ENCODE results near the gene CFAP65. TPM values are rescaled to one million over a fixed set of nuclear protein-coding genes. Genes with fewer than 3 reads are reported as not detected.

Gene CFAP65
- total and polyA plus RNA-seq, 9 donors: 0.05 to 0.54 TPM; not detected in 7

DNA sequence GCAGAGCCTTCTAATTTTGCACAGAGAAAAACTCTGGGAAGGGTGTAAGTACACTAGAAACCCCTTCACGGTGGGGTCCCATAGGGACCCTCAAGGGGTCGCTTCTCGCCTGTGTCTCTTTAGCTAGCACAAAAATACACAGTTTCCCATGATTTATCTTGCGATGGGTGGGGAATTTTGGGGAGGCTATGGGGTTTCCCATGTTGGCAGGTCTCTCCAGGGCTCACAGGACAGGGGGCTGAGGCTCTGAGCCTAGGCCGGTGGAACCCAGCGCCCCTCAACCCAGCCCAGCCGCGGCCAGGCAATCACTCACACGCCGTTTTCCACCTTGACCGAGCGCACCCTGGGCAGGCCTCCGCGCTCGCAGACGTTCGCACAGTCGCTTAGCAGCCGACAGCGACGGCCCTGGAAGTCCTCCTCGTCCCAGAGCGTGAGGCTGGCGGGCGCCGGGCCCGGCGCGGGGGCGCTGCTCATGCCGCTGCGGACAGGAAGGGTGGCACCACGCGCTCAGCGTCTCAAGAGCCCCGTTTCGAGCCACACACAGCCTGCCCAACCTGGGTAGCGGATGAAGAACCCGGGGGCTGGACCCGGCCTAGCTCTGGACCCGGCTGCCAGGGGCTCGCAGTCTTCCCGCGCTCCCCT lies 48.5 kb downstream of the CFAP65 start:
- under 1% methylated on average over 40 of the region's 44 CpGs for WGBS (ENCODE audit: insufficient coverage)
- DNase-seq: no peak
- Histone ChIP-seq H3K27me3 (ENCODE audit: control insufficient read depth, insufficient read depth, low read length) (peaks cover 100% of the 10 kb centered on the region), H3K4me1 (ENCODE audit: control insufficient read depth, insufficient read depth, low read length) (peaks cover 36% of the 10 kb centered on the region), H3K27ac (ENCODE audit: low read length) (no peak overlapping the region), H3K4me3 (ENCODE audit: low read length) (no peak overlapping the region), H3K9me3 (replicated peaks; ENCODE audit: control insufficient read depth, low read depth, low read length) (no peaks in the 10 kb centered on the region), H3K36me3 (ENCODE audit: control insufficient read depth, insufficient read depth, low read length) (no peaks in the 10 kb centered on the region)

DNA sequence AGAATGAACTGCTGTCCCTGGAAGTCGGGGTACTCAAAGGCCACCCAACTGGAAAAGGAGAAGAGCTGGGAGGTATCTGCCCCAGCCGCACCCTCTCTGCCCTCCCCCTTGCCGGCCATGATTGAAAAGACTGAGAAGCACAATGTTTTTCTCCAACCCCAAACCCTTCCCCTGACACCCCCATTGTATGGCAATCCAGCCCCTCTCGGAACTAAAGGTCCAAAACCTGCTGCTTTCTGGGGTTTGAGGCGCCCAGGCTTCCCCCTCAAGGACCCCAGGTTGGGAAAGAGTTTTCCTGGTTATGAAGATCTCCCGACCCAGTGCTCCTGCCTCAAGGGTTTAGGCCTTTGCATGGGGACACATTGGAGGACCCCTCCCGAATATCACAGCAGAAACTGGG lies 49.1 kb downstream of the CFAP65 start:
- Histone ChIP-seq H3K27ac (ENCODE audit: low read length) (no peak overlapping the region), H3K36me3 (ENCODE audit: control insufficient read depth, insufficient read depth, low read length) (no peaks in the 10 kb centered on the region), H3K27me3 (ENCODE audit: control insufficient read depth, insufficient read depth, low read length) (peaks cover 100% of the 10 kb centered on the region), H3K4me3 (ENCODE audit: low read length) (no peak overlapping the region), H3K9me3 (replicated peaks; ENCODE audit: control insufficient read depth, low read depth, low read length) (no peaks in the 10 kb centered on the region), H3K4me1 (ENCODE audit: control insufficient read depth, insufficient read depth, low read length) (peaks cover 31% of the 10 kb centered on the region)
- 14% methylated on average over 2 of the region's 7 CpGs for WGBS (ENCODE audit: insufficient coverage)
- no peak for DNase-seq

DNA sequence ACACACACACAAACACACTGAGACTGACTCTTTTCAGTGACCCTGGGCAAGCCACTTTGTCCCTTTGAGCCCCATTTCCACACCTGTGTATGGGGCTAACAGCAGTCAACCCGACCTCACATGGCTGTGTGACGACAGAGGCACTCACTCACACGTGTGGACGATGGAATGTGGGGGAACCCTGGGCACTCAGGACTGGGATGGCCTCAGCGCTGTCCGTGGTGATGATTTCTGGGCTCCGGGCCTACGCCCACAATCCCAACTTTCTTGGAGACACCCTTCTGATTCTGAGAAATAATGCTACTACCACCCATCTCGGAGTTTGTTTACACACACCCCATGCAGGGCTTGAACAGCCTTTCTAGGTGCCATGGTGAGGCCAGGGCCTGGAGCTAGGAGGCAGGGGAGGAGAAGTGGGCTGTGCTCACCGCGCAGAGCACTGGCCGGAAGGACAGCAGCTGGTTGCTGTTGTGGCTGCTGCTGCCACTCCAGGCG lies 49.6 kb downstream of the CFAP65 start:
- 4% methylated on average over 8 of the region's 13 CpGs for WGBS (ENCODE audit: insufficient coverage)

DNA sequence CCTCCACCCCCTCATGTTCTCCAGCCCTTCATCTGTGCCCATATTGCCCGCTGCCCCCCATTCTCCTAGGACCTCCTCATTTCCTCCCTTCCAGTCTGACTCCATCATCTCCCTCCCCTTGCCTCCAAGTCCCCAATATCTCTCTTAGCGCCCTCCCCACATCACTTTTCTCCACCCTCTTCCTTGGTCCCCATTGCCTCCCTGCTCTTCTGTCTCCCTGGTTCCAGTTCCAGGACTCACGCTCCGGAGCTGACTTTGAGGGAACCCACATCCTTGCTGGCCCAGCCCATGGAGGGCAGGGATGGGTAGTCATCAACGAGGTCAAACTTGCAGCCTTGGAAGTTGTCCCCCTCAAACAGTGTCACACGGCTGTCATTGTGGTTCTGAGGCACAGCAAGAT lies 50.7 kb downstream of the CFAP65 start:
- Histone ChIP-seq H3K36me3 (ENCODE audit: control insufficient read depth, insufficient read depth, low read length) (no peaks in the 10 kb centered on the region), H3K4me1 (ENCODE audit: control insufficient read depth, insufficient read depth, low read length) (peaks cover 15% of the 10 kb centered on the region), H3K27ac (ENCODE audit: low read length) (no peak overlapping the region), H3K27me3 (ENCODE audit: control insufficient read depth, insufficient read depth, low read length) (peaks cover 100% of the 10 kb centered on the region), H3K9me3 (replicated peaks; ENCODE audit: control insufficient read depth, low read depth, low read length) (no peaks in the 10 kb centered on the region), H3K4me3 (ENCODE audit: low read length) (no peak overlapping the region)
- DNase-seq: no peak
- 7% methylated on average over 6 of the region's 6 CpGs for WGBS (ENCODE audit: insufficient coverage)

More for the DNA sequence above, 49.6 kb downstream of the CFAP65 start:
- DNase-seq: peak; percentile 22
- H3K27ac ChIP-seq (ENCODE audit: low read length): no peak overlapping the region
- peaks cover 100% of the 10 kb centered on the region for H3K27me3 ChIP-seq (ENCODE audit: control insufficient read depth, insufficient read depth, low read length)
- H3K4me1 ChIP-seq (ENCODE audit: control insufficient read depth, insufficient read depth, low read length): peaks cover 26% of the 10 kb centered on the region
- H3K4me3 ChIP-seq (ENCODE audit: low read length): no peak overlapping the region
- no peaks in the 10 kb centered on the region for H3K36me3 ChIP-seq (ENCODE audit: control insufficient read depth, insufficient read depth, low read length)
- no peaks in the 10 kb centered on the region for H3K9me3 ChIP-seq (replicated peaks; ENCODE audit: control insufficient read depth, low read depth, low read length)

DNA sequence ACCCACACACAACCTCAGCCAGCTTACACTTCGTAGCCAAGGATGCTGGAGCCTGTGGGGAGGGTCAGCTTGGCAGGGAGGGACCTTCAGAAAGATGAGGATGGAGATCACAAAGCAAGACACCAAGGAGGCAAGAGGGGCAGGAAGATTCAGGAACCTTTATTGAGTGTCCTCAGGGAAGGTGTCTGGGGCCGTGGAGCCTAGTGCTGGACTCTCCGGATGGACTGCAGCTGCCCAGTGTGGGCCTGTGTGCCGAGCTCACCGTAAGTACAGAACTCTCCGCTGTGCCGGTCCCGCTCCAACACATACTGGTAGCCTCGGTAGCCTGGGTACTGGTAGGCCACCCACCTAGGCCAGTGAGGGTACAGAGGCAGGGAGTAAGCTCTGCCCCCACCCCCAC lies 51.3 kb downstream of the CFAP65 start:
- Histone ChIP-seq H3K27ac (ENCODE audit: low read length) (no peak overlapping the region), H3K27me3 (ENCODE audit: control insufficient read depth, insufficient read depth, low read length) (peaks cover 100% of the 10 kb centered on the region), H3K4me1 (ENCODE audit: control insufficient read depth, insufficient read depth, low read length) (peaks cover 17% of the 10 kb centered on the region), H3K36me3 (ENCODE audit: control insufficient read depth, insufficient read depth, low read length) (no peaks in the 10 kb centered on the region), H3K9me3 (replicated peaks; ENCODE audit: control insufficient read depth, low read depth, low read length) (no peaks in the 10 kb centered on the region), H3K4me3 (ENCODE audit: low read length) (no peak overlapping the region)
- DNase-seq: no peak
- 6% methylated on average over 4 of the region's 9 CpGs for WGBS (ENCODE audit: insufficient coverage)

DNA sequence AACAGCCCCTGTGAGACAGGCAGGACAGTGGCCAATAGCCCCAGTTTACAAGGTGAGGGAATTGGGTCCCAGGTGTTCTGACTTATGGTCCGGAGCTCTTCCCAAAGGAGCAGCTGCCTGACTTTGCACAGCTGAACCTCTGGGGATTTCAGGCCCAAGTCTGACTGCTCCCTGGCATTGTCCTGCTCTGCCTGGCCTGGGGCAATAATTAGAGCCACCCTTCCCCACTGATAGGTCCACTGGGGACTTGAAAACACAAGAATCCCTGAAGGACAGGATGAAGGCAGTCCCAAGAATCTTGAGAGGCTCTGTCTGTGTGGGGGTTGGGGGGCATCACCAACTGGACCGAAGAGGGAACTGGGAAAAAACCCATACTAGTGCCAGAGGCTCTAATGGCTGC lies 52.7 kb downstream of the CFAP65 start:
- H3K4me1 ChIP-seq (ENCODE audit: control insufficient read depth, insufficient read depth, low read length): peaks cover 25% of the 10 kb centered on the region
- H3K27me3 ChIP-seq (ENCODE audit: control insufficient read depth, insufficient read depth, low read length): peaks cover 100% of the 10 kb centered on the region
- no peak overlapping the region for H3K27ac ChIP-seq (ENCODE audit: low read length)
- H3K9me3 ChIP-seq (replicated peaks; ENCODE audit: control insufficient read depth, low read depth, low read length): no peaks in the 10 kb centered on the region
- no peaks in the 10 kb centered on the region for H3K36me3 ChIP-seq (ENCODE audit: control insufficient read depth, insufficient read depth, low read length)
- 63% methylated on average over 1 of the region's 2 CpGs for WGBS (ENCODE audit: insufficient coverage)
- DNase-seq: no peak
- no peak overlapping the region for H3K4me3 ChIP-seq (ENCODE audit: low read length)

DNA sequence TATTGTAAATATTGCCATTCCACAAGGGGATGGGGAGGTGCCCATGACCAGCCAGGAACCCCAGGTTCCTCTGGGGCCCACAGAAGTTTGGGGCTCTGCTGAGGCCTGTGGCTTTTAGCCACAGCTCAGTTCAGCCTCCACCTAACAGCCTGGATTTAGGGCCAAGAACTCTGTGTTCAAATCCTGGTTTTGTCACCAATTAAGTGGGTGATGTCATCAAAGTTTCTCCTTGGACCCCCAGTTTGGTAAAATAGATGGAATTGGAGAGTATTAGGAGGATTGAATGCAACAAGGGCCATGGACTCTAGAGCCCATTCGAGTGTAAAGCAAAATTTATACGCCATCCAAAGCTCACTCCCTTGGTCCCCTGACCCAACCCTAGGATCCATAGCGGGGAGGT lies 53.2 kb downstream of the CFAP65 start:
- no peak overlapping the region for H3K4me3 ChIP-seq (ENCODE audit: low read length)
- WGBS (ENCODE audit: insufficient coverage): no CpG with 5 or more reads among the region's 3 CpGs
- no peaks in the 10 kb centered on the region for H3K36me3 ChIP-seq (ENCODE audit: control insufficient read depth, insufficient read depth, low read length)
- DNase-seq: no peak
- no peaks in the 10 kb centered on the region for H3K9me3 ChIP-seq (replicated peaks; ENCODE audit: control insufficient read depth, low read depth, low read length)
- H3K4me1 ChIP-seq (ENCODE audit: control insufficient read depth, insufficient read depth, low read length): peaks cover 21% of the 10 kb centered on the region
- H3K27ac ChIP-seq (ENCODE audit: low read length): no peak overlapping the region
- H3K27me3 ChIP-seq (ENCODE audit: control insufficient read depth, insufficient read depth, low read length): peaks cover 100% of the 10 kb centered on the region

DNA sequence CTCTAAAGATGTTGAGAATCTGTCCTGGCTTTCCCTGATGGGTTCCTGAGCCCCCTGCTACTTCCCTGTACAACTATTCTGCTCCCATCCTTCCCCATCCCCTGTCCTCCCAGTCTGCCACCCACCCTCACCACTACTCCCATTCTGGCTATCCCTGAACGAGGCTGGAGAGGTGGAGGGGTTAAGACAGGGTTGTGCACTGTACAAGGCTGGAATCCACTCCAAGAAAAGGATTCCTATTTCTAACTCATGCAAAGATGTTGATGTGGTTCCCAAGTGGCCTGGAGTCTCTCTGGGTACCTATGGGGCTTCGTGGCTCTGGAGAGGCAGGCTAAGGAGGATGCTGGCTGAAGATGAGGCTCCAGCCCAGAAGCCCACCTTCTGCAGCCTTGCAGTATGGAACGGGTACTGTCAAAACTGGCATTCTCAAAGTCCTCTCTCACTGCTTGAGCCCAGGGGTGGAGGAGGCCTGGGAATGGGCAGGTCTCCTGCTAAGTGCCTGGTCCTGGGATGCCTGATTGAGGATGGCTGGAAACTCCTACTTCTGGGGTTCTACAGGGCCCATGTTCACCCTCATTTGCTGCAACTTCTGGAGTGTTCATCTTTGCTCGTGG lies 55.1 kb downstream of the CFAP65 start:
- WGBS (ENCODE audit: insufficient coverage): 39% methylated on average over 3 of the region's 4 CpGs
- H3K27ac ChIP-seq (ENCODE audit: low read length): no peak overlapping the region
- H3K4me3 ChIP-seq (ENCODE audit: low read length): no peak overlapping the region
- no peaks in the 10 kb centered on the region for H3K36me3 ChIP-seq (ENCODE audit: control insufficient read depth, insufficient read depth, low read length)
- peaks cover 98% of the 10 kb centered on the region for H3K27me3 ChIP-seq (ENCODE audit: control insufficient read depth, insufficient read depth, low read length)
- H3K9me3 ChIP-seq (replicated peaks; ENCODE audit: control insufficient read depth, low read depth, low read length): no peaks in the 10 kb centered on the region
- H3K4me1 ChIP-seq (ENCODE audit: control insufficient read depth, insufficient read depth, low read length): peaks cover 33% of the 10 kb centered on the region
- DNase-seq: no peak

DNA sequence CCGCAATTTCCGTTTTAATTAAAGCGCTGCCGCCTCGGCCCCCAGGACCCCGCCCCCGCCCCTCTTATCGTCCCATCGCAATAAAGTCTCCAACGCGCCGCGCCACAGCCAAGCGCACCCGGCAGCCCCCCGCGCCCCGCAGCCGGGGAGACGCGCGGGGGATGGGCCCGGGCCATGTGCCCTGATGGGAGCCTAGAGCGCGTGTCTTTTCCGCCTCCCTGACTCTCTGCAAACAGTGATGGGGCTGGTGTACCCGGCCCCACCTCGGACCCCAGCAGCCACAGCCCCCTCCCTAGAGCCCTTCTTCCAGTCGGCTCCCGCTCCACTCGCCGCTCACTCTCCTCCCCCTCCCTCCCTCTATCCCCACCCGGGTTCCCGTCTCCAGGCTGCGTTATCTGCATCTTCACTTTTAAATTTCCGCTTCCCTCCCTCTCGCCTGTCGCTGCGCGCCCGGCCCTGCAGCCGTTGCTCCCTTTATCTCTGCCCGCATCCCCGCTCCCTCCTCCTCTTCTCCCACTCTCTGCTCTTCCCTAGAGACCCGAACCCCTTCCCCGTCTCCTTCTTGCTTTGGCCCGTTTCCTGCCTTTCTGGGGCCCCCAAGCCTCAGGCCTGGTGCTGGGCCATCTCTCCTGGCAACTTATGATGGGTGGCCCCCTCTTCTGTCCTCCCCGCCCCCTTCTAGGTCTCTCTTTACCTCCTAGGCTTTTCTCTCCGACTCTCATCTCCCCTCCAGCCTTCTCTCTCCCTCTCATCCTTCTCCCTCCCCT lies 55.8 kb downstream of the CFAP65 start:
- Histone ChIP-seq H3K27ac (ENCODE audit: low read length) (no peak overlapping the region), H3K27me3 (ENCODE audit: control insufficient read depth, insufficient read depth, low read length) (peaks cover 98% of the 10 kb centered on the region), H3K4me1 (ENCODE audit: control insufficient read depth, insufficient read depth, low read length) (peaks cover 39% of the 10 kb centered on the region), H3K36me3 (ENCODE audit: control insufficient read depth, insufficient read depth, low read length) (no peaks in the 10 kb centered on the region), H3K4me3 (ENCODE audit: low read length) (no peak overlapping the region), H3K9me3 (replicated peaks; ENCODE audit: control insufficient read depth, low read depth, low read length) (no peaks in the 10 kb centered on the region)
- WGBS (ENCODE audit: insufficient coverage): under 1% methylated on average over 48 of the region's 49 CpGs
- DNase-seq: no peak

DNA sequence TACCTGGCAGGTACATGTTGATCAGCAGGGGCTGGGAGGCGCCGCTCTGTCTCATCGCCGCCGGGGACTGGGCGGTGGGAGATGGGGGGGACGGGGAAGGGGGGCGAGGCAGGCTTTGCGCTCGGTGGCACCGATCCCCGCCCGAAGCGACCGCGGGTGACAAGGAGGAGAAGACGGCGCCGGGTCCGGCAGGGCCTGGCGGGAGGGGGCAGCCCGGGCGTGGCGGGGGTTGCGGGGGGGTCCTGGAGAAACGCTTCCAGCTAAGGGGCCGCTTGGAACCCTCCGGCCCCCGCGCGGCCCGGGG lies 56.3 kb downstream of the CFAP65 start, which contains the start of gene FEV:
Gene FEV (minus strand): TSS at position 164 of the 304 bp plus-strand sequence. CDS start 109 bp downstream, at position 55.
- Histone ChIP-seq H3K27ac (ENCODE audit: low read length) (no peak within 1 kb of the TSS), H3K4me3 (ENCODE audit: low read length) (no peak within 1 kb of the TSS), H3K27me3 (ENCODE audit: control insufficient read depth, insufficient read depth, low read length) (peaks cover 96% of the 10 kb centered on the region), H3K4me1 (ENCODE audit: control insufficient read depth, insufficient read depth, low read length) (peaks cover 39% of the 10 kb centered on the region), H3K36me3 (ENCODE audit: control insufficient read depth, insufficient read depth, low read length) (no peaks in the 10 kb centered on the region), H3K9me3 (replicated peaks; ENCODE audit: control insufficient read depth, low read depth, low read length) (no peaks in the 10 kb centered on the region)
- DNase-seq: no peak
- 1% methylated on average over 28 of the region's 32 CpGs for WGBS (ENCODE audit: insufficient coverage)
